Breast epithelium (tissue), 3 donors: ENCODE measurements around the gene GIMAP6.

Experiments
- POLR2AphosphoS5 ChIP-seq, 3 donors: sonication (generic); formaldehyde crosslinking; IDR thresholded peaks; one replicate each; pipeline ENCODE4 v1.6.1; 2017; ENCODE audit warnings: antibody characterized with exemption in 3 of 3
- TF ChIP-seq, protein P1 (sequence below), 3 donors: fragments of 450-650 bp; IDR thresholded peaks; one replicate each; pipeline ENCODE4 v1.5.1; 2016 to 2017; ENCODE audit warnings: antibody characterized with exemption in 3 of 3, mild to moderate bottlenecking in 3 of 3, moderate library complexity in 3 of 3

DNA sequence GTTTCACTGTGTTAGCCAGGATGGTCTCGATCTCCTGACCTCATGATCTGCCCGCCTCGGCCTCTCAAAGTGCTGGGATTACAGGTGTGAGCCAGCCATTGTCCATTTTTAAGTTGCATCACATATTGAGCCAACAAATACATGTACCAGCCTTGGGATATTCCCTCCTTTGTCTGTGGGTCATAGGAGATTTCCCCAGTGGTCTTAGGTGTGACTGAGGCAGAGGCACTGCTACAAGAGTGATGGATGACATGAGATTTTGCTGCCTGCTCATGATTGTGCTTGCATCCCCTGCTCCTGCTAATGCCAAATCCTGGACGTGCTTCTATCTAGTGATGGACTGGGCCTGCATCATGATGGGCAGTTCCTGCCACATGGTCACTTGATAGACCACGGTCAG, 10.7 kb upstream of the GIMAP6 start:
- TF ChIP-seq, protein P1, sequence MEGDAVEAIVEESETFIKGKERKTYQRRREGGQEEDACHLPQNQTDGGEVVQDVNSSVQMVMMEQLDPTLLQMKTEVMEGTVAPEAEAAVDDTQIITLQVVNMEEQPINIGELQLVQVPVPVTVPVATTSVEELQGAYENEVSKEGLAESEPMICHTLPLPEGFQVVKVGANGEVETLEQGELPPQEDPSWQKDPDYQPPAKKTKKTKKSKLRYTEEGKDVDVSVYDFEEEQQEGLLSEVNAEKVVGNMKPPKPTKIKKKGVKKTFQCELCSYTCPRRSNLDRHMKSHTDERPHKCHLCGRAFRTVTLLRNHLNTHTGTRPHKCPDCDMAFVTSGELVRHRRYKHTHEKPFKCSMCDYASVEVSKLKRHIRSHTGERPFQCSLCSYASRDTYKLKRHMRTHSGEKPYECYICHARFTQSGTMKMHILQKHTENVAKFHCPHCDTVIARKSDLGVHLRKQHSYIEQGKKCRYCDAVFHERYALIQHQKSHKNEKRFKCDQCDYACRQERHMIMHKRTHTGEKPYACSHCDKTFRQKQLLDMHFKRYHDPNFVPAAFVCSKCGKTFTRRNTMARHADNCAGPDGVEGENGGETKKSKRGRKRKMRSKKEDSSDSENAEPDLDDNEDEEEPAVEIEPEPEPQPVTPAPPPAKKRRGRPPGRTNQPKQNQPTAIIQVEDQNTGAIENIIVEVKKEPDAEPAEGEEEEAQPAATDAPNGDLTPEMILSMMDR (IDR thresholded peaks at IDR 0.05) = no peak
- no peak for TF ChIP-seq POLR2AphosphoS5 (IDR thresholded peaks at IDR 0.05)
